SH-SY5Y (cell line): Measurements from ENCODE around the gene SPAG9.

Source experiments
- GATA2 ChIP-seq: IDR thresholded peaks from 2 replicates; pipeline ENCODE4 v1.6.1; 2011; ENCODE audit warnings: mild to moderate bottlenecking, low read depth, low read length
- GATA3 ChIP-seq: IDR thresholded peaks from 2 replicates; pipeline ENCODE4 v1.6.1; 2011; ENCODE audit warnings: low read depth, mild to moderate bottlenecking, low read length, moderate library complexity

GRCh38 chr17:50924800-50925199 lies 195.9 kb downstream of the SPAG9 start:
- TF ChIP-seq GATA3, result no peak
- no peak for TF ChIP-seq GATA2
